HUES64 (cell line): Measurements from ENCODE around the gene EPO.
"Not testable (repeated sequence)": the region's sequence is repeated elsewhere in the genome, so short reads cannot be mapped to it uniquely, and the experiment has no call there.

Experiments
- H3K27ac ChIP-seq: 2 replicates; pipeline ENCODE4 v1.7.0; 2013; ENCODE audit warnings: low read depth, low read length, inconsistent platforms
- H3K27me3 ChIP-seq: 2 replicates; pipeline ENCODE4 v1.6.1; 2013; ENCODE audit warnings: mild to moderate bottlenecking, low read length; ENCODE audit not compliant: insufficient read depth
- H3K36me3 ChIP-seq: 2 replicates; pipeline ENCODE4 v1.6.1; 2013; ENCODE audit warnings: mild to moderate bottlenecking, low read length; ENCODE audit not compliant: insufficient read depth
- H3K4me1 ChIP-seq: 2 replicates; pipeline ENCODE4 v1.6.1; 2013; ENCODE audit warnings: mild to moderate bottlenecking, low read length, moderate library complexity; ENCODE audit not compliant: insufficient read depth
- H3K4me3 ChIP-seq: 2 replicates; pipeline ENCODE4 v1.5.1; 2013; ENCODE audit warnings: mild to moderate bottlenecking, low read length, moderate library complexity
- H3K9ac ChIP-seq: 2 replicates; pipeline ENCODE4 v1.6.1; 2013; ENCODE audit warnings: mild to moderate bottlenecking, low read depth, low read length
- H3K9me3 ChIP-seq: 2 replicates; pipeline ENCODE4 v1.6.1; 2013; ENCODE audit warnings: low read depth, low read length; ENCODE audit not compliant: insufficient read depth
- WGBS: fragments of 150-250, 120-280 bp; methylation state at CpG from one replicate; pipeline ENCODE4 v1.1.7; 2013; ENCODE audit warnings: missing lambda C conversion rate; 5-methylcytosine and 5-hydroxymethylcytosine counted together

Gene EPO

GRCh38 chr7:100752994-100753393 is 32.7 kb downstream of the EPO start:
- Histone ChIP-seq H3K4me1 (no peaks in the 10 kb centered on the region), H3K4me3 (no peak overlapping the region), H3K9ac (no peak overlapping the region), H3K27ac (no peak overlapping the region), H3K9me3 (no peaks in the 10 kb centered on the region), H3K27me3 (no peaks in the 10 kb centered on the region), H3K36me3 (no peaks in the 10 kb centered on the region)
- 88% methylated on average over 5 of the region's 5 CpGs for WGBS

GRCh38 chr7:100753750-100754149 is 33.5 kb downstream of the EPO start:
- Histone ChIP-seq H3K4me3 (no peak overlapping the region), H3K4me1 (no peaks in the 10 kb centered on the region), H3K27me3 (no peaks in the 10 kb centered on the region), H3K9me3 (no peaks in the 10 kb centered on the region), H3K27ac (no peak overlapping the region), H3K36me3 (no peaks in the 10 kb centered on the region), H3K9ac (no peak overlapping the region)
- 92% methylated on average over 2 of the region's 3 CpGs for WGBS

GRCh38 chr7:100759357-100760171 is 39.3 kb downstream of the EPO start:
- no peaks in the 10 kb centered on the region for H3K9me3 ChIP-seq
- H3K4me3 ChIP-seq = no peak overlapping the region
- no peak overlapping the region for H3K27ac ChIP-seq
- WGBS = 89% methylated on average over 18 of the region's 19 CpGs
- no peaks in the 10 kb centered on the region for H3K4me1 ChIP-seq
- H3K36me3 ChIP-seq = no peaks in the 10 kb centered on the region
- H3K27me3 ChIP-seq = no peaks in the 10 kb centered on the region
- H3K9ac ChIP-seq = no peak overlapping the region

GRCh38 chr7:100762841-100763240 is 42.6 kb downstream of the EPO start:
- H3K9me3 ChIP-seq, H3K36me3 ChIP-seq, H3K4me3 ChIP-seq, H3K9ac ChIP-seq, H3K4me1 ChIP-seq, H3K27ac ChIP-seq, H3K27me3 ChIP-seq: not testable (repeated sequence)
- WGBS = 88% methylated on average over 5 of the region's 5 CpGs

GRCh38 chr7:100763556-100764140 is 43.4 kb downstream of the EPO start:
- Histone ChIP-seq H3K9me3 (no peaks in the 10 kb centered on the region), H3K9ac (no peak overlapping the region), H3K27me3 (no peaks in the 10 kb centered on the region), H3K27ac (no peak overlapping the region), H3K36me3 (no peaks in the 10 kb centered on the region), H3K4me1 (no peaks in the 10 kb centered on the region), H3K4me3 (no peak overlapping the region)
- 67% methylated on average over 14 of the region's 14 CpGs for WGBS

- Histone ChIP-seq H3K9ac (no peak overlapping the region), H3K27me3 (no peaks in the 10 kb centered on the region)
Measured at GRCh38 chr7:100764841-100765240, 44.6 kb downstream of the EPO start.

GRCh38 chr7:100765250-100765649 is 45.0 kb downstream of the EPO start:
- WGBS = 90% methylated on average over 16 of the region's 16 CpGs
- Histone ChIP-seq H3K27ac (no peak overlapping the region), H3K4me3 (no peak overlapping the region), H3K36me3 (no peaks in the 10 kb centered on the region), H3K4me1 (no peaks in the 10 kb centered on the region), H3K9ac (no peak overlapping the region), H3K9me3 (no peaks in the 10 kb centered on the region), H3K27me3 (no peaks in the 10 kb centered on the region)

More at GRCh38 chr7:100764841-100765240, 44.6 kb downstream of the EPO start:
- Histone ChIP-seq H3K4me3 (no peak overlapping the region), H3K27ac (no peak overlapping the region), H3K36me3 (no peaks in the 10 kb centered on the region), H3K4me1 (no peaks in the 10 kb centered on the region), H3K9me3 (no peaks in the 10 kb centered on the region)
- WGBS = 88% methylated on average over 10 of the region's 10 CpGs

GRCh38 chr7:100768784-100769183 is 48.5 kb downstream of the EPO start:
- no peaks in the 10 kb centered on the region for H3K4me1 ChIP-seq
- 91% methylated on average over 7 of the region's 7 CpGs for WGBS
- no peaks in the 10 kb centered on the region for H3K27me3 ChIP-seq
- H3K9me3 ChIP-seq = no peaks in the 10 kb centered on the region
- no peak overlapping the region for H3K4me3 ChIP-seq
- no peak overlapping the region for H3K27ac ChIP-seq
- no peaks in the 10 kb centered on the region for H3K36me3 ChIP-seq
- no peak overlapping the region for H3K9ac ChIP-seq
